Progenitor cell of endocrine pancreas (in vitro differentiated cells): Measurements from ENCODE around the gene TDRD7. TPM values are rescaled to one million over a fixed set of nuclear protein-coding genes. Genes with fewer than 3 reads are reported as not detected.

Experiments
- DNase-seq: peaks from one replicate; pipeline ENCODE4 v3.0.0; 2021; ENCODE audit warnings: low spot score; ENCODE audit not compliant: unreplicated experiment
- H3K27ac Mint-ChIP-seq: 2 replicates; pipeline ENCODE4 v1.8.0; 2021; ENCODE audit warnings: mild to moderate bottlenecking, moderate library complexity, mixed read lengths
- H3K27me3 Mint-ChIP-seq: 2 replicates; pipeline ENCODE4 v1.8.0; 2021; ENCODE audit warnings: mixed read lengths
- H3K36me3 Mint-ChIP-seq: 2 replicates; pipeline ENCODE4 v1.8.0; 2022; ENCODE audit warnings: mixed read lengths; ENCODE audit not compliant: insufficient read depth
- H3K4me1 Mint-ChIP-seq: 2 replicates; pipeline ENCODE4 v1.8.0; 2021; ENCODE audit warnings: low read depth, mixed read lengths
- H3K4me3 Mint-ChIP-seq: 2 replicates; pipeline ENCODE4 v1.8.0; 2021; ENCODE audit warnings: low read depth, mild to moderate bottlenecking, moderate library complexity, mixed read lengths
- H3K9me3 Mint-ChIP-seq: 2 replicates; pipeline ENCODE4 v1.8.0; 2021; ENCODE audit warnings: low read depth, mixed read lengths
- CTCF ChIP-seq: fragments of 200-600 bp; sonication (generic); IDR thresholded peaks from one replicate; pipeline ENCODE4 v1.5.0; 2021; ENCODE audit warnings: antibody characterized with exemption, mild to moderate bottlenecking; ENCODE audit not compliant: unreplicated experiment
- total RNA-seq: library from RNA; stranded (reverse); gene quantifications from 2 replicates; pipeline ENCODE4 v1.2.1, GENCODE V29; 2021

TDRD7 gene
- total RNA-seq, 1 donor from 2014 or later = 14.2 TPM

DNA sequence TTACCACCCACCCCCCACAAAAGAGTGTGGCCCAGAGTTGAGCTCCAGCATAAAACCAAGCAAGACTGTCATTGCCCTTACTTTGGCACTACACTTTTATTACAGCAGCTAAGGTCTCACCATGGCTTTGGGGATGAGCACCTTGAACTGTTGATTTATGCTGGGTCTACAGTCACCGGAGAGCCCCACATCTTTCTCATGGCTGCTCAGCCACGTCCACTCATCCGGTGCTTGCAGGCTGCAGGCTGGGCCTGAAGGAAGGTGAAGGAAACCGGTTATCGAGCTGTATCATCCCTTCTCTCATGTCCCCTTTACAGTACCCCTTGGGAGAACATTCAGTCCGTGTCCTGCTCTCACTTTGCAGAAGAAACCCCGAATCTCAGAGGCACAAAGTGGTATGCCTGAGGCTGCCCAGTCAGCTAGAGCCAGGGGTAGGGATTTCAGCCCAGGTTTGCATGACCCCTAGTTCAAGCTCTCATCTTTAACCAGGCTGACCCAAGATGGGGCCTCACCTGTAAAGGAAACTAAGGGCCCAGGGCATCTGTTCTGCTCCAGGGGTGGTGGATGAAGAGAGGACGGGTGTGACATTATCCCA, 101.2 kb downstream of the TDRD7 start:
- no peaks in the 10 kb centered on the region for H3K4me1 Mint-ChIP-seq
- DNase-seq = no peak
- no peak for TF ChIP-seq CTCF
- peaks cover 4% of the 10 kb centered on the region for H3K36me3 Mint-ChIP-seq
- peaks cover 4% of the 10 kb centered on the region for H3K27me3 Mint-ChIP-seq
- no peak overlapping the region for H3K27ac Mint-ChIP-seq
- no peak overlapping the region for H3K4me3 Mint-ChIP-seq
- no peaks in the 10 kb centered on the region for H3K9me3 Mint-ChIP-seq

GRCh38 chr9:97514531-97514930, 102.6 kb downstream of the TDRD7 start:
- H3K4me3 Mint-ChIP-seq = no peak overlapping the region
- no peaks in the 10 kb centered on the region for H3K4me1 Mint-ChIP-seq
- H3K36me3 Mint-ChIP-seq = peaks cover 4% of the 10 kb centered on the region
- DNase-seq = no peak
- no peak for TF ChIP-seq CTCF
- H3K27me3 Mint-ChIP-seq = peaks cover 5% of the 10 kb centered on the region
- no peaks in the 10 kb centered on the region for H3K9me3 Mint-ChIP-seq
- H3K27ac Mint-ChIP-seq = no peak overlapping the region

- no peak for DNase-seq
- Mint-ChIP-seq H3K27ac (no peak overlapping the region), H3K4me3 (no peak overlapping the region), H3K4me1 (no peaks in the 10 kb centered on the region), H3K27me3 (peaks cover 6% of the 10 kb centered on the region), H3K36me3 (peaks cover 4% of the 10 kb centered on the region), H3K9me3 (no peaks in the 10 kb centered on the region)
- TF ChIP-seq CTCF = no peak
Measured at GRCh38 chr9:97515662-97516061, 103.8 kb downstream of the TDRD7 start.

GRCh38 chr9:97516111-97516510, 104.2 kb downstream of the TDRD7 start:
- Mint-ChIP-seq H3K36me3 (peaks cover 4% of the 10 kb centered on the region), H3K4me1 (no peaks in the 10 kb centered on the region), H3K27me3 (peaks cover 6% of the 10 kb centered on the region), H3K27ac (no peak overlapping the region), H3K9me3 (no peaks in the 10 kb centered on the region), H3K4me3 (no peak overlapping the region)
- no peak for DNase-seq
- no peak for TF ChIP-seq CTCF

DNA sequence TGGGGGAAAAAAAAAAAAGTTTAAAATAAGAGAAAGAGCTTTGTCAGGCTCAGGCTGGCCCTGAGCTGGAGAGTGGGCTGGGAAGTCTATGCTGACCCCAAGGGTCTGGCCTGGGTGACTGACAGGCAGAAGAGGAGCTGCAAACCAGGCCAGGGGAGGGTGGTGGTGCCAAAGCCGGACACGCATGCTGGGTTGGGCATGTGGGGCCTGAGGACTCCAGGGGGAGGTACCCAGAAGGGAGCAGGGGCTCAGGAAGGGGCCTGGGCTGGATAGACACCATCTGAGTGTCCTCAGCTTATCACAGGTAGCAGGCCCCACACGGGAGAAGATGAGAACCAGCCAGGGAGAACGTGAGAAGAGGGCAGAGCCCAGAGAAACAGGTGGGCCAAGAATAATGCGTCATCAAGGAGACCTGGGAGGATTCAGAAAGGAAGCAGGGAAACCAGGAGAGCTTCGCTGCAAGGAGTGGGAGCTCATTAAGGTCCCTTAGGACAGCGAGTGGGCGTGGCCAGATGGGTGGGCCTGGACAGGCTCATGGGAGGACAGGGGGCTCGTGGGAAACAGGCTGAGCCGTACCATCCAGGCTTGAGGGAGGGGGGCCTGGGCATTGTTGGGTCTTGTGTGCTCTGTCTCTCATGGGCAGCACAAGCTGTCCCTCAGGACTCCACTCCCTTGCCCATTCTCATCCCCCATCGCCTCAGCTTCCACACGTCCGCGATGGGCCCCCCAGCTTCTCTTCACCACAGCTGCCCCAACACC, 105.6 kb downstream of the TDRD7 start:
- Mint-ChIP-seq H3K27ac (no peak overlapping the region), H3K36me3 (no peaks in the 10 kb centered on the region), H3K4me3 (no peak overlapping the region), H3K4me1 (no peaks in the 10 kb centered on the region), H3K27me3 (peaks cover 6% of the 10 kb centered on the region), H3K9me3 (no peaks in the 10 kb centered on the region)
- no peak for DNase-seq
- TF ChIP-seq CTCF = no peak
